HG03159 (cell line): ENCODE data around the gene SIX3.

Experiments
- ATAC-seq: cut with Tn5 transposase; IDR thresholded peaks from one replicate; pipeline ENCODE4 v1.9.1; 2021; ENCODE audit warnings: mild to moderate bottlenecking, moderate library complexity; ENCODE audit not compliant: unreplicated experiment

The SIX3 gene

GRCh38 chr2:44980751-44981713, 39.5 kb downstream of the SIX3 start:
- no peak for ATAC-seq

- no peak for ATAC-seq
Measured at GRCh38 chr2:44981714-44982108, 40.2 kb downstream of the SIX3 start.

GRCh38 chr2:44983836-44984604, 42.5 kb downstream of the SIX3 start:
- ATAC-seq: no peak

GRCh38 chr2:44989176-44989575, 47.7 kb downstream of the SIX3 start:
- ATAC-seq: no peak

GRCh38 chr2:44994377-44994776, 52.9 kb downstream of the SIX3 start:
- ATAC-seq: no peak
